Measurements from ENCODE around the gene ZNF41. TPM values are rescaled to one million over a fixed set of nuclear protein-coding genes. Genes with fewer than 3 reads are reported as not detected.
A peak's percentile ranks its signal among the peaks of the same experiment; 100 is the strongest.
"Not testable (repeated sequence)": the region's sequence is repeated elsewhere in the genome, so short reads cannot be mapped to it uniquely, and the experiment has no call there.

The ZNF41 gene
- total RNA-seq = 10 to 100 TPM; 10.0 to 13.2 (median 12.5) TPM

- peaks cover 35% of the 10 kb centered on the region for H3K4me1 Mint-ChIP-seq (ENCODE audit: low read depth)
- peak within 1 kb of the TSS; percentile 86 for H3K4me3 Mint-ChIP-seq
- no peaks in the 10 kb centered on the region for H3K9me3 Mint-ChIP-seq
- H3K27me3 Mint-ChIP-seq (ENCODE audit: low read depth) = no peaks in the 10 kb centered on the region
- DNase-seq (peak; percentile 65), ATAC-seq (peak; percentile 84 to 88)
- no peaks in the 10 kb centered on the region for H3K36me3 Mint-ChIP-seq (ENCODE audit: insufficient read depth)
Measured at GRCh38 chrX:47482512-47483305, at the start of gene ZNF41. Gene ZNF41 (minus strand): TSS chrX:47483222. CDS start chrX:47467481, 15,741 bp downstream.

- H3K27me3 Mint-ChIP-seq (ENCODE audit: low read depth) = no peaks in the 10 kb centered on the region
- DNase-seq (no peak), ATAC-seq (no peak)
- H3K36me3 Mint-ChIP-seq (ENCODE audit: insufficient read depth) = no peaks in the 10 kb centered on the region
- no peak overlapping the region for H3K4me3 Mint-ChIP-seq
- no peaks in the 10 kb centered on the region for H3K9me3 Mint-ChIP-seq
- H3K4me1 Mint-ChIP-seq (ENCODE audit: low read depth) = no peaks in the 10 kb centered on the region
Measured at GRCh38 chrX:47530049-47530448, 47.0 kb upstream of the ZNF41 start.

- ATAC-seq (no peak), DNase-seq (no peak)
- no peak overlapping the region for H3K4me3 Mint-ChIP-seq
- no peaks in the 10 kb centered on the region for H3K4me1 Mint-ChIP-seq (ENCODE audit: low read depth)
- H3K27me3 Mint-ChIP-seq (ENCODE audit: low read depth) = no peaks in the 10 kb centered on the region
- no peaks in the 10 kb centered on the region for H3K9me3 Mint-ChIP-seq
- no peaks in the 10 kb centered on the region for H3K36me3 Mint-ChIP-seq (ENCODE audit: insufficient read depth)
Measured at GRCh38 chrX:47529548-47529947, 46.5 kb upstream of the ZNF41 start.

- peaks cover 3% of the 10 kb centered on the region for H3K4me1 Mint-ChIP-seq (ENCODE audit: low read depth)
- no peaks in the 10 kb centered on the region for H3K36me3 Mint-ChIP-seq (ENCODE audit: insufficient read depth)
- ATAC-seq (peak in 1 of 2 donors; percentile 13), DNase-seq (no peak)
- H3K9me3 Mint-ChIP-seq = no peaks in the 10 kb centered on the region
- no peaks in the 10 kb centered on the region for H3K27me3 Mint-ChIP-seq (ENCODE audit: low read depth)
- peak overlapping the region; percentile 66 for H3K4me3 Mint-ChIP-seq
Measured at GRCh38 chrX:47523713-47524166, 40.7 kb upstream of the ZNF41 start.

- peak; percentile 98 to 100 for ATAC-seq
Measured at GRCh38 chrX:47523297-47523696, 40.3 kb upstream of the ZNF41 start.

GRCh38 chrX:47518144-47518543, 35.1 kb upstream of the ZNF41 start:
- no peak overlapping the region for H3K4me3 Mint-ChIP-seq
- no peak for DNase-seq
- no peak for ATAC-seq
- H3K36me3 Mint-ChIP-seq (ENCODE audit: insufficient read depth) = no peaks in the 10 kb centered on the region
- no peaks in the 10 kb centered on the region for H3K9me3 Mint-ChIP-seq
- peaks cover 2% of the 10 kb centered on the region for H3K27me3 Mint-ChIP-seq (ENCODE audit: low read depth)
- H3K4me1 Mint-ChIP-seq (ENCODE audit: low read depth) = peaks cover 7% of the 10 kb centered on the region

More at GRCh38 chrX:47523297-47523696, 40.3 kb upstream of the ZNF41 start:
- Mint-ChIP-seq H3K4me3 (peak overlapping the region; percentile 66), H3K27me3 (ENCODE audit: low read depth) (no peaks in the 10 kb centered on the region), H3K9me3 (no peaks in the 10 kb centered on the region), H3K36me3 (ENCODE audit: insufficient read depth) (no peaks in the 10 kb centered on the region), H3K4me1 (ENCODE audit: low read depth) (peaks cover 3% of the 10 kb centered on the region)
- DNase-seq = peak; percentile 79

- ATAC-seq (peak in 1 of 2 donors; percentile 47), DNase-seq (no peak)
- Mint-ChIP-seq H3K4me3 (no peak overlapping the region), H3K36me3 (ENCODE audit: insufficient read depth) (no peaks in the 10 kb centered on the region), H3K27me3 (ENCODE audit: low read depth) (peaks cover 2% of the 10 kb centered on the region), H3K4me1 (ENCODE audit: low read depth) (peaks cover 10% of the 10 kb centered on the region), H3K9me3 (no peaks in the 10 kb centered on the region)
Measured at GRCh38 chrX:47515941-47516665, 33.1 kb upstream of the ZNF41 start.

GRCh38 chrX:47514533-47515235, 31.7 kb upstream of the ZNF41 start:
- ATAC-seq (no peak), DNase-seq (no peak)
- Mint-ChIP-seq H3K4me3 (no peak overlapping the region), H3K4me1 (ENCODE audit: low read depth) (peaks cover 10% of the 10 kb centered on the region), H3K27me3 (ENCODE audit: low read depth) (peaks cover 2% of the 10 kb centered on the region), H3K9me3 (no peaks in the 10 kb centered on the region), H3K36me3 (ENCODE audit: insufficient read depth) (no peaks in the 10 kb centered on the region)

GRCh38 chrX:47513034-47513965, 30.3 kb upstream of the ZNF41 start:
- not testable (repeated sequence) for H3K27me3 Mint-ChIP-seq (ENCODE audit: low read depth); H3K9me3 Mint-ChIP-seq; H3K36me3 Mint-ChIP-seq (ENCODE audit: insufficient read depth)
- Mint-ChIP-seq H3K4me3 (peak overlapping the region; percentile 82), H3K4me1 (ENCODE audit: low read depth) (peaks cover 10% of the 10 kb centered on the region)
- DNase-seq (peak; percentile 5), ATAC-seq (peak; percentile 81 to 88)

- peaks cover 10% of the 10 kb centered on the region for H3K4me1 Mint-ChIP-seq (ENCODE audit: low read depth)
- not testable (repeated sequence) for H3K9me3 Mint-ChIP-seq; H3K27me3 Mint-ChIP-seq (ENCODE audit: low read depth); DNase-seq; H3K36me3 Mint-ChIP-seq (ENCODE audit: insufficient read depth); ATAC-seq
- peak overlapping the region; percentile 57 for H3K4me3 Mint-ChIP-seq
Measured at GRCh38 chrX:47512383-47512782, 29.4 kb upstream of the ZNF41 start.

GRCh38 chrX:47507153-47507867, 24.3 kb upstream of the ZNF41 start:
- ATAC-seq (no peak), DNase-seq (no peak)
- Mint-ChIP-seq H3K4me3 (no peak overlapping the region), H3K27me3 (ENCODE audit: low read depth) (no peaks in the 10 kb centered on the region), H3K9me3 (no peaks in the 10 kb centered on the region), H3K4me1 (ENCODE audit: low read depth) (no peaks in the 10 kb centered on the region), H3K36me3 (ENCODE audit: insufficient read depth) (no peaks in the 10 kb centered on the region)

- no peaks in the 10 kb centered on the region for H3K27me3 Mint-ChIP-seq (ENCODE audit: low read depth)
- DNase-seq (no peak), ATAC-seq (no peak)
- no peak overlapping the region for H3K4me3 Mint-ChIP-seq
- H3K9me3 Mint-ChIP-seq = no peaks in the 10 kb centered on the region
- no peaks in the 10 kb centered on the region for H3K36me3 Mint-ChIP-seq (ENCODE audit: insufficient read depth)
- H3K4me1 Mint-ChIP-seq (ENCODE audit: low read depth) = peaks cover 1% of the 10 kb centered on the region
Measured at GRCh38 chrX:47503151-47503550, 20.1 kb upstream of the ZNF41 start.

Data from activated T-cell treated with anti-CD3 and anti-CD28 coated beads, Interleukin-2, amount 50 U/mL, for 4 hours (primary cell).